ENCODE measurements around the gene KATNA1. TPM values are rescaled to one million over a fixed set of nuclear protein-coding genes. Genes with fewer than 3 reads are reported as not detected.

Gene KATNA1
- total and polyA plus RNA-seq, 2 donors (not counting 3 experiments of a cell fraction or from before 2014, with no cell fraction given): 9.9 to 15.9 TPM

DNA sequence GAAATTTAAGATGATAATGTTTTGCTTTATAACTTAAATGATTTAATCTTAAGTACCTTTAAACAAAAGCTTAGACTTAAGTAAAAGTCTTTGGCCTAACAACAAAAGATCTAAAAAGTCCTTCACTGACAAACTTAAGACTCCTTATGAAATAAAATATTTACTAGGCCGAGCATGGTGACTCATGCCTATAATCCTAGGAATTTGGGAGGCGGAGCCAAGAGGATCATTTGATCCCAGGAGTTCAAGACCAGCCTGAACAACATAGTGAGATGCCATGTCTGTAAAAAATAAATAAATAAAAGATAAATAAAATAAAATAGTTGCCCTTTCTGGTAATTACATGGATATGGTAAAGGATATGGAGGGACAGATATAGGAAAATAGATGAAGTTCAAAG is 12.4 kb downstream of the KATNA1 start:
- no peak for DNase-seq (ENCODE audit: low read depth, low spot score)
- CTCF ChIA-PET: interaction anchor here (0.7 kb wide), 1 partner anchor 11 kb away, joined by 4 read pairs; no protein-coding TSS in a partner anchor
- no peak for FAIRE-seq

More for the DNA sequence above, 12.4 kb downstream of the KATNA1 start:
- Histone ChIP-seq H4K20me1 (replicated peaks; ENCODE audit: control insufficient read depth, extremely low read depth, insufficient read depth, low read length) (no peaks in the 10 kb centered on the region), H3K4me3 (replicated peaks in 1 of 3; ENCODE audit: insufficient read depth in 1 of 3, low read depth in 1 of 3, low read length in 3 of 3) (no peak overlapping the region), H3K4me1 (ENCODE audit: control insufficient read depth, extremely low read depth, insufficient read depth, low read length) (no peaks in the 10 kb centered on the region), H3K79me2 (ENCODE audit: control insufficient read depth, insufficient read depth, low read length) (peaks cover 2% of the 10 kb centered on the region), H3K4me2 (ENCODE audit: insufficient read depth, low read length) (no peak overlapping the region), H3K9me1 (replicated peaks; ENCODE audit: control insufficient read depth, extremely low read depth, insufficient read depth, low read length) (no peaks in the 10 kb centered on the region), H3K9me3 (replicated peaks; ENCODE audit: control insufficient read depth, insufficient read depth, low read length) (no peaks in the 10 kb centered on the region), H3K27me3 (ENCODE audit: control insufficient read depth in 2 of 2, insufficient read depth in 2 of 2, low read length in 2 of 2) (no peaks in the 10 kb centered on the region), H3K27ac (ENCODE audit: insufficient read depth, low read depth, low read length) (no peak overlapping the region), H3K36me3 (ENCODE audit: control insufficient read depth in 2 of 2, extremely low read depth in 1 of 2, insufficient read depth in 2 of 2, low read length in 2 of 2) (no peaks in the 10 kb centered on the region), H3K9ac (replicated peaks; ENCODE audit: extremely low read depth, insufficient read depth, low read length) (no peak overlapping the region), H2AFZ (ENCODE audit: low read depth, low read length) (no peak overlapping the region)
- TF ChIP-seq POLR2A (IDR thresholded peaks at IDR 0.05; ENCODE audit: low read depth, low read length): no peak
- TF ChIP-seq, protein P1, sequence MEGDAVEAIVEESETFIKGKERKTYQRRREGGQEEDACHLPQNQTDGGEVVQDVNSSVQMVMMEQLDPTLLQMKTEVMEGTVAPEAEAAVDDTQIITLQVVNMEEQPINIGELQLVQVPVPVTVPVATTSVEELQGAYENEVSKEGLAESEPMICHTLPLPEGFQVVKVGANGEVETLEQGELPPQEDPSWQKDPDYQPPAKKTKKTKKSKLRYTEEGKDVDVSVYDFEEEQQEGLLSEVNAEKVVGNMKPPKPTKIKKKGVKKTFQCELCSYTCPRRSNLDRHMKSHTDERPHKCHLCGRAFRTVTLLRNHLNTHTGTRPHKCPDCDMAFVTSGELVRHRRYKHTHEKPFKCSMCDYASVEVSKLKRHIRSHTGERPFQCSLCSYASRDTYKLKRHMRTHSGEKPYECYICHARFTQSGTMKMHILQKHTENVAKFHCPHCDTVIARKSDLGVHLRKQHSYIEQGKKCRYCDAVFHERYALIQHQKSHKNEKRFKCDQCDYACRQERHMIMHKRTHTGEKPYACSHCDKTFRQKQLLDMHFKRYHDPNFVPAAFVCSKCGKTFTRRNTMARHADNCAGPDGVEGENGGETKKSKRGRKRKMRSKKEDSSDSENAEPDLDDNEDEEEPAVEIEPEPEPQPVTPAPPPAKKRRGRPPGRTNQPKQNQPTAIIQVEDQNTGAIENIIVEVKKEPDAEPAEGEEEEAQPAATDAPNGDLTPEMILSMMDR (IDR thresholded peaks at IDR 0.05; ENCODE audit: extremely low read depth in 1 of 2, insufficient read depth in 1 of 2, low read depth in 1 of 2, low read length in 2 of 2): no peak
- TF ChIP-seq MYC (IDR thresholded peaks at IDR 0.05; ENCODE audit: low read depth, low read length): no peak
- no peak for TF ChIP-seq JUN (IDR thresholded peaks at IDR 0.05; ENCODE audit: borderline replicate concordance, insufficient read depth, insufficient read length, low read depth)
- TF ChIP-seq EZH2 (IDR thresholded peaks at IDR 0.05; ENCODE audit: borderline replicate concordance, low read depth, low read length, severe bottlenecking): no peak
- TF ChIP-seq GATA2 (IDR thresholded peaks at IDR 0.05; ENCODE audit: insufficient read depth, insufficient read length, low read depth, low read length): no peak
- TF ChIP-seq, protein P2, sequence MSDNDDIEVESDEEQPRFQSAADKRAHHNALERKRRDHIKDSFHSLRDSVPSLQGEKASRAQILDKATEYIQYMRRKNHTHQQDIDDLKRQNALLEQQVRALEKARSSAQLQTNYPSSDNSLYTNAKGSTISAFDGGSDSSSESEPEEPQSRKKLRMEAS (IDR thresholded peaks at IDR 0.05; ENCODE audit: insufficient read depth, insufficient read length): no peak
- no peak for TF ChIP-seq FOS (IDR thresholded peaks at IDR 0.05; ENCODE audit: borderline replicate concordance, insufficient read depth, low read length)
- TF ChIP-seq POLR2AphosphoS5 (IDR thresholded peaks at IDR 0.05; ENCODE audit: insufficient read depth, low read depth, low read length): no peak
- BruUV-seq (replicated peaks): no TSS peak
- intact Hi-C loops (cut with micrococcal nuclease) (no loop called here), dilution Hi-C loops (cut with MboI; ENCODE audit: extremely low pct_ligation_motif_present, low sequenced_read_pairs) (no loop called here)
- POLR2A ChIA-PET: no interaction called here

All from endothelial cell of umbilical vein (primary cell).